WTC11 (cell line): Measurements from ENCODE around the gene IGFL1. TPM values are rescaled to one million over a fixed set of nuclear protein-coding genes. Genes with fewer than 3 reads are reported as not detected.
"Not testable (repeated sequence)": the region's sequence is repeated elsewhere in the genome, so short reads cannot be mapped to it uniquely, and the experiment has no call there.

Source experiments
- ATAC-seq: fragments of 200-7000 bp; cut with Tn5 transposase; 2 replicates; pipeline ENCODE4 v1.10.0; 2021; ENCODE audit warnings: mild to moderate bottlenecking, moderate library complexity
- CTCF ChIA-PET: fragments of 300-600 bp; sonication (Branson Sonifier 250); formaldehyde crosslinking; loops from one replicate; lab custom pipeline; 2021; ENCODE audit warnings: antibody characterized with exemption; lab: Charles Lee
- POLR2A ChIA-PET: fragments of 350-600 bp; sonication (Branson Sonifier 250); formaldehyde crosslinking; loops from one replicate; lab custom pipeline; 2021; ENCODE audit warnings: antibody characterized with exemption; lab: Charles Lee
- DNase-seq: peaks from one replicate; pipeline ENCODE4 v3.0.0; 2021; ENCODE audit warnings: low spot score
- H3K27ac Mint-ChIP-seq: 2 replicates; pipeline ENCODE4 v1.8.0; 2021; ENCODE audit warnings: mixed read lengths
- H3K27me3 Mint-ChIP-seq: 2 replicates; pipeline ENCODE4 v1.8.0; 2021; ENCODE audit warnings: low read depth, mild to moderate bottlenecking, moderate library complexity, mixed read lengths
- H3K36me3 Mint-ChIP-seq: 2 replicates; pipeline ENCODE4 v1.8.0; 2021; ENCODE audit warnings: mixed read lengths
- H3K4me1 Mint-ChIP-seq: 2 replicates; pipeline ENCODE4 v1.8.0; 2022; ENCODE audit warnings: mixed read lengths
- H3K4me3 Mint-ChIP-seq: 2 replicates; pipeline ENCODE4 v1.8.0; 2021; ENCODE audit warnings: mild to moderate bottlenecking, moderate library complexity, mixed read lengths
- H3K9me3 Mint-ChIP-seq: 2 replicates; pipeline ENCODE4 v1.8.0; 2021; ENCODE audit warnings: mixed read lengths
- JAZF1 ChIP-seq: fragments of 250-450 bp; sonication (Bioruptor Pico); IDR thresholded peaks from 2 replicates; pipeline ENCODE4 v1.9.0; 2021; ENCODE audit warnings: moderate library complexity, mild to moderate bottlenecking, inconsistent platforms
- JUN ChIP-seq: sonication (generic); formaldehyde crosslinking; IDR thresholded peaks from 2 replicates; pipeline ENCODE4 v1.8.0; 2023; ENCODE audit warnings: mild to moderate bottlenecking, missing genetic modification reagents
- RORB ChIP-seq: fragments of 250-450 bp; sonication (Bioruptor Pico); IDR thresholded peaks from 2 replicates; pipeline ENCODE4 v1.9.0; 2021; ENCODE audit warnings: mild to moderate bottlenecking
- ZNF423 ChIP-seq: fragments of 250-450 bp; sonication (Bioruptor Pico); IDR thresholded peaks from 2 replicates; pipeline ENCODE4 v2.1.2; 2022; ENCODE audit warnings: mild to moderate bottlenecking, moderate library complexity
- total RNA-seq: library from RNA; stranded (reverse); gene quantifications from 3 replicates; pipeline ENCODE4 v1.2.3, GENCODE V29; 2021
- TF ChIP-seq, protein P1 (sequence below): fragments of 200-600 bp; IDR thresholded peaks from 2 replicates; pipeline ENCODE4 v1.8.0; 2022; ENCODE audit warnings: antibody characterized with exemption
- TF ChIP-seq, protein P2 (sequence below): sonication (generic); formaldehyde crosslinking; IDR thresholded peaks from 2 replicates; pipeline ENCODE4 v1.8.1; 2022; ENCODE audit warnings: missing genetic modification reagents, borderline replicate concordance
- TF ChIP-seq, protein P3 (sequence below): sonication (generic); formaldehyde crosslinking; IDR thresholded peaks from 2 replicates; pipeline ENCODE4 v1.8.1; 2023; ENCODE audit warnings: mild to moderate bottlenecking, missing genetic modification reagents, moderate library complexity
- TF ChIP-seq, protein P4 (sequence below): sonication (generic); formaldehyde crosslinking; IDR thresholded peaks from 2 replicates; pipeline ENCODE4 v1.8.0; 2022; ENCODE audit warnings: mild to moderate bottlenecking, missing genetic modification reagents
- TF ChIP-seq, protein P5 (sequence below): sonication (generic); formaldehyde crosslinking; IDR thresholded peaks from 2 replicates; pipeline ENCODE4 v1.8.0; 2022; ENCODE audit warnings: mild to moderate bottlenecking, missing genetic modification reagents

Gene IGFL1
- total RNA-seq, 1 experiment from 2014 or later = not detected

DNA sequence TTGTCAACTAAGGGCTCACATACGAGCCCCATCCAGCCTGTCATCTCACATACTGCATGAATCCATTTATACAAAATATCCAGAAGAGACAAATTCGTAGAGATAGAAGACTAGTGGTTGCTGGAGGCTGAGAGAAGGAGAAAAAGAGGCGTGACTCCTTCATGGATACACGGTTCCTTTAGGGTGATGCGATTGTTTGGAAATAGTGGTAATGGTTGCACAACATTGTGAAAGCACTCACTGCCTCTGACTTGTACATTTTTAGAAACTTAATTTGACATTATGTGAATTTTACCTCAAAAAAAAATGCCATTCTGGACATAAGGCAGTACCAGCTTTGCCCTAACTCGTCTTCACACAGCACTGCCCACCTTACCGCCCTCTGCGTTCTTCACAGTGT is 27.3 kb downstream of the IGFL1 start:
- TF ChIP-seq ZNF423 (CRISPR knock-in tag) = no peak
- no peaks in the 10 kb centered on the region; the same call in 1 of the 2 replicates for H3K27me3 Mint-ChIP-seq
- ATAC-seq (no peak), DNase-seq (no peak)
- H3K27ac Mint-ChIP-seq = no peak overlapping the region
- CTCF ChIA-PET = interaction anchor here (0.6 to 1.1 kb wide), 4 partner anchors 24 to 180 kb away, joined by 3 to 5 read pairs (median 4); no protein-coding TSS in a partner anchor
- POLR2A ChIA-PET = no interaction called here
- H3K4me1 Mint-ChIP-seq = peaks cover 6% of the 10 kb centered on the region
- H3K9me3 Mint-ChIP-seq = no peaks in the 10 kb centered on the region
- no peak overlapping the region for H3K4me3 Mint-ChIP-seq
- no peaks in the 10 kb centered on the region for H3K36me3 Mint-ChIP-seq

DNA sequence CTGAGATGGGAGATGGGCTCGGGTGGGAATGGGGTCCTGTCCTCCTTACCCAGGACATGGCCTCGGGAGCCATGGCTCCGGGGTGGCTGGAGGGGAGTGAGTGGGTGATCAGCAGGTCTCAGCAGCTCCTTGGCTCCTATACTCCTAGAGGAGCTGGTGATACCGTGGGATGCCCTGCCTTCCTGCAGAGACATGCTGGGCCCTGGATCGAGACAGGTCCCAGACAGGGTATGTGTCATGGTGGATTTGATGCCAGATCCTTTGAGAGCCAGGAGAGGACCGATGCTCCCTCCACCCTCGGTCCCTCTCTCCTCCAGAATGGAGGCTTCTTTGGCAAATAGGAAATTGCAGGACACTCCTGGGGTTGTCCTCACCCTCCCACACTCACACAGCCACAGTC is 32.0 kb downstream of the IGFL1 start:
- H3K4me3 Mint-ChIP-seq, H3K9me3 Mint-ChIP-seq, H3K27ac Mint-ChIP-seq, POLR2A ChIA-PET, H3K36me3 Mint-ChIP-seq, H3K4me1 Mint-ChIP-seq, DNase-seq, ATAC-seq, H3K27me3 Mint-ChIP-seq: not testable (repeated sequence)
- CTCF ChIA-PET = interaction anchor here (9.0 kb wide), 1 partner anchor 183 kb away, joined by 154 read pairs; no protein-coding TSS in a partner anchor

DNA sequence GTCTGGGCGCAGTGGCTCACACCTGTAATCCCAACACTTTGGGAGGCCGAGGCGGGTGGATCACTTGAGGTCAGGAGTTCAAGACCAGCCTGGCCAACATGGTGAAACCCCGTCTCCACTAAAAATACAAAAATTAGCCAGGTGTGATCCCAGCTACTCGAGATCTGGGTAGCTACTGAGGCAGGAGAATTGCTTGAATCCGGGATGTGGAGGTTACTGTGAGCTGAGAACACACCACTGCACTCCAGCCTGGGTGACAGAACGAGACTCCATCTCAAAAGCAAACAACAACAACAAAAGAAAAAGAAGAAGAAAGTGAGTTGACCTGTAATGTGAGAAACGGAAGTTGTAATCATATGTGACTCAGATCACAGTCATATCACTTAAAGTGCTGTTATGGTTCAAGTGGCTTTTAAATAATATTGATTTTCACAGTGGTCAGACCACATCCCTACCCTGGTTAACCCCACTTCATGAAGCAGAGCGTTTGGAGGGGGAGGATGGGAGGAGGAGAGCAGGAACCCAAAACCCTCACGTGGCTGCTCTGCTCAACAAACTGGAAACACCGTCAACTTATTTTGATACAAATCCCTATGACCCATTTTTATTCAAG is 33.2 kb downstream of the IGFL1 start:
- H3K27me3 Mint-ChIP-seq, H3K27ac Mint-ChIP-seq, H3K9me3 Mint-ChIP-seq, H3K4me1 Mint-ChIP-seq, DNase-seq, POLR2A ChIA-PET, H3K4me3 Mint-ChIP-seq, ATAC-seq, H3K36me3 Mint-ChIP-seq: not testable (repeated sequence)
- CTCF ChIA-PET = interaction anchor here (0.6 to 9.0 kb wide), 4 partner anchors 17 to 235 kb away, joined by 3 to 154 read pairs (median 13); no protein-coding TSS in a partner anchor

DNA sequence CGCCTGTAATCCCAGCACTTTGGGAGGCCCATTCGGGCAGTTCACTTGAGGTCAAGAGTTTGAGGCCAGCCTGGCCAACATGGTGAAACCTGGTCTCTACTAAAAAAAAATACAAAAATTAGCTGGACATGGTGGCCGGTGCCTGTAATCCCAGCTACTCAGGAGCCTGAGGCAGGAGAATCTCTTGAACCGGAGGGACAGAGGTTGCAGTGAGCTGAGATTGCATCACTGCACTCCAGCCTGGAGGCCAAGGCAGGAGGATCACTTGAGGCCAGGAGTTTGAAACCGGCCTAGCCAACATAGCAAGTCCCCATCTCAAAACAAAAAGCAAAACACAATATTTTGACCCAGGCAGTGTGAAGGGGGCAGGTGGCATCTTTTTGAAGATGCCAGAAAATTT is 35.3 kb downstream of the IGFL1 start:
- H3K9me3 Mint-ChIP-seq, H3K36me3 Mint-ChIP-seq, ATAC-seq, H3K4me3 Mint-ChIP-seq, H3K27ac Mint-ChIP-seq, H3K27me3 Mint-ChIP-seq, H3K4me1 Mint-ChIP-seq, DNase-seq: not testable (repeated sequence)
- CTCF ChIA-PET = interaction anchor here (0.6 to 9.0 kb wide), 26 partner anchors 16 to 337 kb away, joined by 3 to 154 read pairs (median 4); partner anchors contain the start of gene HIF3A
- POLR2A ChIA-PET = interaction anchor here (1.0 kb wide), 1 partner anchor 186 kb away, joined by 3 read pairs; no protein-coding TSS in a partner anchor

DNA sequence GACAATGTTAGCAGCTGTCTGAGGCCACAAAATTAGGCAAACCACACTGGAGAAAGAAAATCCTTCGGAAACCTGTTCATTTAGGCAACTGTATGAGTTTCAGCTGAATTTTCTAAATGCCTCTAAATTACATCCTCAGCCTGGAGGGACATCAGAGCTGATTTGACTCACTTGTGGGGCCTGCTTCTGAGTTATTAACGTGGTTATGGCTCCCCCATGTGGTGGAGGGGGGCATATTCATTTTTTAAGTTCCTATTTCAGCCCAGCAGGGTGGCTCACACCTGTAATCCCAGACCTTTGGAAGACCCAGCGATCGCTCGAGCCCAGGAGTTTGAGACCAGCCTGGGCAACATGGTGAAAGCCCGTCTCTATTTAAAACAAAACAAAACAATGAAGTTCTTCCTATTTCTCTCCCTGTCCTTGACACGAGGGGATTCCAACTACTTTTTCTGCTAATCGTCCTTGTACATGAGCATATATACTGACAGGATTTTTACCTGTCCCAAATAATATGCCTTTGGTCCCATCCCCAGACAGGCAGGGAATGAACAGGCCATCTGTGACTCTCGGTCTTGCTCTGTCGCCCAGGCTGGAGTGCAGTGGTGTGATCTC is 35.8 kb downstream of the IGFL1 start:
- H3K9me3 Mint-ChIP-seq = no peaks in the 10 kb centered on the region
- H3K27ac Mint-ChIP-seq = no peak overlapping the region
- ATAC-seq = peak; percentile 92
- H3K4me1 Mint-ChIP-seq = peaks cover 10% of the 10 kb centered on the region
- no peaks in the 10 kb centered on the region for H3K36me3 Mint-ChIP-seq
- H3K27me3 Mint-ChIP-seq = no peaks in the 10 kb centered on the region; the same call in 1 of the 2 replicates
- no peak overlapping the region for H3K4me3 Mint-ChIP-seq
- TF ChIP-seq, protein P1, sequence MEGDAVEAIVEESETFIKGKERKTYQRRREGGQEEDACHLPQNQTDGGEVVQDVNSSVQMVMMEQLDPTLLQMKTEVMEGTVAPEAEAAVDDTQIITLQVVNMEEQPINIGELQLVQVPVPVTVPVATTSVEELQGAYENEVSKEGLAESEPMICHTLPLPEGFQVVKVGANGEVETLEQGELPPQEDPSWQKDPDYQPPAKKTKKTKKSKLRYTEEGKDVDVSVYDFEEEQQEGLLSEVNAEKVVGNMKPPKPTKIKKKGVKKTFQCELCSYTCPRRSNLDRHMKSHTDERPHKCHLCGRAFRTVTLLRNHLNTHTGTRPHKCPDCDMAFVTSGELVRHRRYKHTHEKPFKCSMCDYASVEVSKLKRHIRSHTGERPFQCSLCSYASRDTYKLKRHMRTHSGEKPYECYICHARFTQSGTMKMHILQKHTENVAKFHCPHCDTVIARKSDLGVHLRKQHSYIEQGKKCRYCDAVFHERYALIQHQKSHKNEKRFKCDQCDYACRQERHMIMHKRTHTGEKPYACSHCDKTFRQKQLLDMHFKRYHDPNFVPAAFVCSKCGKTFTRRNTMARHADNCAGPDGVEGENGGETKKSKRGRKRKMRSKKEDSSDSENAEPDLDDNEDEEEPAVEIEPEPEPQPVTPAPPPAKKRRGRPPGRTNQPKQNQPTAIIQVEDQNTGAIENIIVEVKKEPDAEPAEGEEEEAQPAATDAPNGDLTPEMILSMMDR = peak; percentile 86
- TF ChIP-seq, protein P2, sequence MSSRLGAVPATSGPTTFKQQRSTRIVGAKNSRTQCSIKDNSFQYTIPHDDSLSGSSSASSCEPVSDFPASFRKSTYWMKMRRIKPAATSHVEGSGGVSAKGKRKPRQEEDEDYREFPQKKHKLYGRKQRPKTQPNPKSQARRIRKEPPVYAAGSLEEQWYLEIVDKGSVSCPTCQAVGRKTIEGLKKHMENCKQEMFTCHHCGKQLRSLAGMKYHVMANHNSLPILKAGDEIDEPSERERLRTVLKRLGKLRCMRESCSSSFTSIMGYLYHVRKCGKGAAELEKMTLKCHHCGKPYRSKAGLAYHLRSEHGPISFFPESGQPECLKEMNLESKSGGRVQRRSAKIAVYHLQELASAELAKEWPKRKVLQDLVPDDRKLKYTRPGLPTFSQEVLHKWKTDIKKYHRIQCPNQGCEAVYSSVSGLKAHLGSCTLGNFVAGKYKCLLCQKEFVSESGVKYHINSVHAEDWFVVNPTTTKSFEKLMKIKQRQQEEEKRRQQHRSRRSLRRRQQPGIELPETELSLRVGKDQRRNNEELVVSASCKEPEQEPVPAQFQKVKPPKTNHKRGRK (CRISPR knock-in tag) = no peak
- TF ChIP-seq, all 79 proteins: peak for 1
- ChIA-PET POLR2A (interaction anchor here (1.0 kb wide), 1 partner anchor 187 kb away, joined by 3 read pairs; no protein-coding TSS in a partner anchor), CTCF (interaction anchor here (0.6 to 9.0 kb wide), 25 partner anchors 15 to 337 kb away, joined by 3 to 154 read pairs (median 5); partner anchors contain the start of gene HIF3A)
- DNase-seq = peak; percentile 76

DNA sequence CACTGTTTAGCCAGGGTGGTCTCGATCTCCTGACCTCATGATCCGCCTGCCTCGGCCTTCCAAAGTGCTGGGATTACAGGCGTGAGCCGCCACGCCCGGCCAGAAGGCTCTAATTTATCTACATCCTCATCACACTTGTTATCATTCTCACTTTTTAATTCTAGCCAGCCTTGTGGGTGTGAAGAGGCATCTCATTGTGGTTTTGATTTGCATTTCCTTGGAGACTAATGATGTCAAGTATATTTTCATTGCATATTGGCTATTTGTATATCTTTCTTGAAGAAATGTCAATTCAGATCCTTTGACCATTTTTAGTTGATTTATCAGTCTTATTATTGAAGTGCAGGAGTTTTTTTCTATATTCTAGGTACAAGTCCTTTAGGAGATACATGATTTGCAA is 39.6 kb downstream of the IGFL1 start:
- Mint-ChIP-seq H3K36me3 (no peaks in the 10 kb centered on the region), H3K9me3 (no peaks in the 10 kb centered on the region), H3K27ac (no peak overlapping the region), H3K27me3 (no peaks in the 10 kb centered on the region; the same call in 1 of the 2 replicates), H3K4me3 (no peak overlapping the region), H3K4me1 (peaks cover 36% of the 10 kb centered on the region)
- ChIA-PET CTCF (interaction anchor here (0.8 to 2.9 kb wide), 6 partner anchors 11 to 309 kb away, joined by 3 to 17 read pairs (median 6); no protein-coding TSS in a partner anchor), POLR2A (no interaction called here)
- DNase-seq = no peak
- ATAC-seq = no peak
- TF ChIP-seq, protein P3, sequence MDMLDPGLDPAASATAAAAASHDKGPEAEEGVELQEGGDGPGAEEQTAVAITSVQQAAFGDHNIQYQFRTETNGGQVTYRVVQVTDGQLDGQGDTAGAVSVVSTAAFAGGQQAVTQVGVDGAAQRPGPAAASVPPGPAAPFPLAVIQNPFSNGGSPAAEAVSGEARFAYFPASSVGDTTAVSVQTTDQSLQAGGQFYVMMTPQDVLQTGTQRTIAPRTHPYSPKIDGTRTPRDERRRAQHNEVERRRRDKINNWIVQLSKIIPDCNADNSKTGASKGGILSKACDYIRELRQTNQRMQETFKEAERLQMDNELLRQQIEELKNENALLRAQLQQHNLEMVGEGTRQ = no peak
- TF ChIP-seq RORB (CRISPR knock-in tag) = no peak
- no peak for TF ChIP-seq JUN (CRISPR knock-in tag)
- TF ChIP-seq, protein P4, sequence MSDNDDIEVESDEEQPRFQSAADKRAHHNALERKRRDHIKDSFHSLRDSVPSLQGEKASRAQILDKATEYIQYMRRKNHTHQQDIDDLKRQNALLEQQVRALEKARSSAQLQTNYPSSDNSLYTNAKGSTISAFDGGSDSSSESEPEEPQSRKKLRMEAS (CRISPR knock-in tag) = no peak
- TF ChIP-seq, protein P5, sequence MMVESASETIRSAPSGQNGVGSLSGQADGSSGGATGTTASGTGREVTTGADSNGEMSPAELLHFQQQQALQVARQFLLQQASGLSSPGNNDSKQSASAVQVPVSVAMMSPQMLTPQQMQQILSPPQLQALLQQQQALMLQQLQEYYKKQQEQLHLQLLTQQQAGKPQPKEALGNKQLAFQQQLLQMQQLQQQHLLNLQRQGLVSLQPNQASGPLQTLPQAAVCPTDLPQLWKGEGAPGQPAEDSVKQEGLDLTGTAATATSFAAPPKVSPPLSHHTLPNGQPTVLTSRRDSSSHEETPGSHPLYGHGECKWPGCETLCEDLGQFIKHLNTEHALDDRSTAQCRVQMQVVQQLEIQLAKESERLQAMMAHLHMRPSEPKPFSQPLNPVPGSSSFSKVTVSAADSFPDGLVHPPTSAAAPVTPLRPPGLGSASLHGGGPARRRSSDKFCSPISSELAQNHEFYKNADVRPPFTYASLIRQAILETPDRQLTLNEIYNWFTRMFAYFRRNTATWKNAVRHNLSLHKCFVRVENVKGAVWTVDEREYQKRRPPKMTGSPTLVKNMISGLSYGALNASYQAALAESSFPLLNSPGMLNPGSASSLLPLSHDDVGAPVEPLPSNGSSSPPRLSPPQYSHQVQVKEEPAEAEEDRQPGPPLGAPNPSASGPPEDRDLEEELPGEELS (CRISPR knock-in tag) = no peak
- no peak for TF ChIP-seq JAZF1 (CRISPR knock-in tag)
- TF ChIP-seq, protein P1 = no peak
